Measurements from ENCODE around the gene ABHD17A. TPM values are rescaled to one million over a fixed set of nuclear protein-coding genes. Genes with fewer than 3 reads are reported as not detected.
A peak's percentile ranks its signal among the peaks of the same experiment; 100 is the strongest.

The ABHD17A gene
- polyA plus RNA-seq, 10 donors: 37.7 to 69.5 (median 43.3) TPM

GRCh38 chr19:1854542-1855039, 30.7 kb downstream of the ABHD17A start:
- no peak for DNase-seq

GRCh38 chr19:1854039-1854541, 31.2 kb downstream of the ABHD17A start:
- DNase-seq: no peak

- DNase-seq: peak in 1 of 3 donors; percentile 72
Observed at GRCh38 chr19:1853295-1854038, 31.8 kb downstream of the ABHD17A start.

GRCh38 chr19:1852581-1853128, 32.6 kb downstream of the ABHD17A start:
- no peak for DNase-seq

- DNase-seq: peak in 1 of 3 donors; percentile 82
Observed at GRCh38 chr19:1851654-1852580, 33.4 kb downstream of the ABHD17A start.

- no peak for DNase-seq
Observed at GRCh38 chr19:1850809-1851653, 34.3 kb downstream of the ABHD17A start.

- DNase-seq: no peak
Observed at GRCh38 chr19:1849886-1850398, 35.4 kb downstream of the ABHD17A start.

GRCh38 chr19:1849132-1849474, 36.2 kb downstream of the ABHD17A start:
- no peak for DNase-seq

GRCh38 chr19:1848399-1849131, 36.7 kb downstream of the ABHD17A start, which contains the start of gene REXO1:
Gene REXO1, minus strand, starts transcription at chr19:1848483. Its CDS starts 125 bp downstream, at chr19:1848358.
- peak; percentile 94 to 99 (median 96) for DNase-seq

GRCh38 chr19:1847684-1848398, 37.5 kb downstream of the ABHD17A start:
- peak in 2 of 3 donors; percentile 54 to 70 for DNase-seq

- no peak for DNase-seq
Observed at GRCh38 chr19:1847348-1847683, 38.0 kb downstream of the ABHD17A start.

GRCh38 chr19:1846517-1847204, 38.6 kb downstream of the ABHD17A start:
- no peak for DNase-seq

- DNase-seq: no peak
Observed at GRCh38 chr19:1845642-1846041, 39.7 kb downstream of the ABHD17A start.

- no peak for DNase-seq
Observed at GRCh38 chr19:1845125-1845515, 40.2 kb downstream of the ABHD17A start.

- no peak for DNase-seq
Observed at GRCh38 chr19:1844513-1845124, 40.7 kb downstream of the ABHD17A start.

- DNase-seq: peak in 1 of 3 donors; percentile 39
Observed at GRCh38 chr19:1843646-1844394, 41.5 kb downstream of the ABHD17A start.

GRCh38 chr19:1843116-1843515, 42.2 kb downstream of the ABHD17A start:
- DNase-seq: no peak
